IPS-18a (cell line): ENCODE measurements around the gene CHD2.

Experiments used
- H3K27ac ChIP-seq: one replicate; pipeline ENCODE4 v1.5.1; 2013; ENCODE audit warnings: low read length
- H3K27me3 ChIP-seq: one replicate; pipeline ENCODE4 v1.6.1; 2013; ENCODE audit warnings: mild to moderate bottlenecking, low read length; ENCODE audit not compliant: control insufficient read depth, insufficient read depth
- H3K36me3 ChIP-seq: one replicate; pipeline ENCODE4 v1.6.1; 2013; ENCODE audit warnings: low read depth, low read length; ENCODE audit not compliant: control insufficient read depth
- H3K4me1 ChIP-seq: one replicate; pipeline ENCODE4 v1.6.1; 2013; ENCODE audit warnings: low read depth, low read length; ENCODE audit not compliant: control insufficient read depth
- H3K4me3 ChIP-seq: one replicate; pipeline ENCODE4 v1.5.1; 2013; ENCODE audit warnings: low read length
- H3K9ac ChIP-seq: one replicate; pipeline ENCODE4 v1.6.1; 2013; ENCODE audit warnings: mild to moderate bottlenecking, low read length, moderate library complexity
- H3K9me3 ChIP-seq: one replicate; pipeline ENCODE4 v1.6.1; 2013; ENCODE audit warnings: low read depth, low read length; ENCODE audit not compliant: control insufficient read depth

The CHD2 gene

GRCh38 chr15:92921215-92922131 lies 21.3 kb downstream of the CHD2 start:
- no peak overlapping the region for H3K27ac ChIP-seq
- H3K27me3 ChIP-seq, result no peaks in the 10 kb centered on the region
- H3K4me3 ChIP-seq, result no peak overlapping the region
- no peaks in the 10 kb centered on the region for H3K9me3 ChIP-seq
- H3K4me1 ChIP-seq, result peaks cover 10% of the 10 kb centered on the region
- H3K36me3 ChIP-seq, result peaks cover 24% of the 10 kb centered on the region
- no peak overlapping the region for H3K9ac ChIP-seq

- Histone ChIP-seq H3K36me3 (peaks cover 35% of the 10 kb centered on the region), H3K4me1 (peaks cover 10% of the 10 kb centered on the region), H3K27ac (no peak overlapping the region), H3K9ac (no peak overlapping the region), H3K27me3 (no peaks in the 10 kb centered on the region), H3K9me3 (no peaks in the 10 kb centered on the region), H3K4me3 (no peak overlapping the region)
Measured at GRCh38 chr15:92922418-92923002, 22.4 kb downstream of the CHD2 start.

- peaks cover 10% of the 10 kb centered on the region for H3K4me1 ChIP-seq
- no peak overlapping the region for H3K4me3 ChIP-seq
- no peaks in the 10 kb centered on the region for H3K9me3 ChIP-seq
- H3K27me3 ChIP-seq, result no peaks in the 10 kb centered on the region
- no peak overlapping the region for H3K27ac ChIP-seq
- no peak overlapping the region for H3K9ac ChIP-seq
- H3K36me3 ChIP-seq, result peaks cover 52% of the 10 kb centered on the region
Measured at GRCh38 chr15:92924216-92924615, 24.1 kb downstream of the CHD2 start.

- Histone ChIP-seq H3K4me3 (no peak overlapping the region), H3K27me3 (no peaks in the 10 kb centered on the region), H3K27ac (no peak overlapping the region), H3K4me1 (peaks cover 10% of the 10 kb centered on the region), H3K9ac (no peak overlapping the region), H3K9me3 (no peaks in the 10 kb centered on the region), H3K36me3 (peaks cover 63% of the 10 kb centered on the region)
Measured at GRCh38 chr15:92925454-92925853, 25.3 kb downstream of the CHD2 start.

GRCh38 chr15:92928225-92928750 lies 28.2 kb downstream of the CHD2 start:
- Histone ChIP-seq H3K4me1 (no peaks in the 10 kb centered on the region), H3K9me3 (no peaks in the 10 kb centered on the region), H3K36me3 (peaks cover 83% of the 10 kb centered on the region), H3K4me3 (no peak overlapping the region), H3K9ac (no peak overlapping the region), H3K27me3 (no peaks in the 10 kb centered on the region), H3K27ac (no peak overlapping the region)

- peaks cover 90% of the 10 kb centered on the region for H3K36me3 ChIP-seq
- H3K9me3 ChIP-seq, result no peaks in the 10 kb centered on the region
- H3K4me3 ChIP-seq, result no peak overlapping the region
- H3K27ac ChIP-seq, result no peak overlapping the region
- no peaks in the 10 kb centered on the region for H3K27me3 ChIP-seq
- no peak overlapping the region for H3K9ac ChIP-seq
- H3K4me1 ChIP-seq, result no peaks in the 10 kb centered on the region
Measured at GRCh38 chr15:92929002-92929401, 28.9 kb downstream of the CHD2 start.

GRCh38 chr15:92930054-92930621 lies 30.0 kb downstream of the CHD2 start:
- Histone ChIP-seq H3K4me1 (no peaks in the 10 kb centered on the region), H3K9me3 (no peaks in the 10 kb centered on the region), H3K4me3 (no peak overlapping the region), H3K27me3 (no peaks in the 10 kb centered on the region), H3K27ac (no peak overlapping the region), H3K9ac (no peak overlapping the region), H3K36me3 (peaks cover 89% of the 10 kb centered on the region)

GRCh38 chr15:92930776-92931175 lies 30.7 kb downstream of the CHD2 start:
- Histone ChIP-seq H3K27ac (no peak overlapping the region), H3K9ac (no peak overlapping the region), H3K36me3 (peaks cover 89% of the 10 kb centered on the region), H3K4me1 (no peaks in the 10 kb centered on the region), H3K9me3 (no peaks in the 10 kb centered on the region), H3K4me3 (no peak overlapping the region), H3K27me3 (no peaks in the 10 kb centered on the region)

- Histone ChIP-seq H3K27ac (no peak overlapping the region), H3K4me1 (no peaks in the 10 kb centered on the region), H3K27me3 (no peaks in the 10 kb centered on the region), H3K4me3 (no peak overlapping the region), H3K9ac (no peak overlapping the region), H3K36me3 (peaks cover 88% of the 10 kb centered on the region), H3K9me3 (no peaks in the 10 kb centered on the region)
Measured at GRCh38 chr15:92932946-92933649, 33.0 kb downstream of the CHD2 start.

GRCh38 chr15:92933831-92934230 lies 33.7 kb downstream of the CHD2 start:
- Histone ChIP-seq H3K9ac (no peak overlapping the region), H3K4me1 (no peaks in the 10 kb centered on the region), H3K27ac (no peak overlapping the region), H3K36me3 (peaks cover 88% of the 10 kb centered on the region), H3K4me3 (no peak overlapping the region), H3K9me3 (no peaks in the 10 kb centered on the region), H3K27me3 (no peaks in the 10 kb centered on the region)

GRCh38 chr15:92934716-92935115 lies 34.6 kb downstream of the CHD2 start:
- Histone ChIP-seq H3K9me3 (no peaks in the 10 kb centered on the region), H3K36me3 (peaks cover 89% of the 10 kb centered on the region), H3K4me3 (no peak overlapping the region), H3K4me1 (no peaks in the 10 kb centered on the region), H3K9ac (no peak overlapping the region), H3K27me3 (no peaks in the 10 kb centered on the region), H3K27ac (no peak overlapping the region)
